Measurements from ENCODE around the gene MAPKAP1.
A peak's percentile ranks its signal among the peaks of the same experiment; 100 is the strongest.

The MAPKAP1 gene

DNA sequence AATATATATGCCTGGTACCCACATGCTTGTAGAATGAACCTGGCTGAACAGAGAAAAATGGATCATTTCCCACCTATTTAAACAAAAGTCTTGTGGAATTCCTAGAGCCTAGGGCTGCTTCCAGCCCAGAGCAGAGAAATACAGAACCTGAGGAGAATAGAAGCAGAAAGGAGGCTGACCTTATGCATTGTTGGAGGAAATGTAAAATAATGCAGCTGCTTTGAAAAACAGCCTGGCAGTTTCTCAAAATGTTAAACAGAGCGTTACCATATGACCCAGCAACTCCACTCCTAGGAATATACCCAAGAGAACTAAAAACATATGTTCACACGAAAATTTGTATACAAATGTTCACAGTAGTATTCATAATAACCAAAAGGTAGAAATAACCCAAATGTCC, 15.1 kb downstream of the MAPKAP1 start:
- Histone ChIP-seq H3K27me3 (ENCODE audit: insufficient read depth, low read length) (no peaks in the 10 kb centered on the region), H3K9me3 (ENCODE audit: insufficient read depth, low read depth, low read length) (no peaks in the 10 kb centered on the region), H3K4me3 (ENCODE audit: low read length) (no peak overlapping the region), H3K4me1 (ENCODE audit: insufficient read depth, low read length) (peaks cover 35% of the 10 kb centered on the region), H3K36me3 (ENCODE audit: insufficient read depth, low read length) (no peaks in the 10 kb centered on the region), H3K9ac (ENCODE audit: low read depth, low read length) (no peak overlapping the region), H3K27ac (ENCODE audit: low read depth, low read length) (no peak overlapping the region)
- 72% methylated on average over 2 of the region's 2 CpGs for WGBS

DNA sequence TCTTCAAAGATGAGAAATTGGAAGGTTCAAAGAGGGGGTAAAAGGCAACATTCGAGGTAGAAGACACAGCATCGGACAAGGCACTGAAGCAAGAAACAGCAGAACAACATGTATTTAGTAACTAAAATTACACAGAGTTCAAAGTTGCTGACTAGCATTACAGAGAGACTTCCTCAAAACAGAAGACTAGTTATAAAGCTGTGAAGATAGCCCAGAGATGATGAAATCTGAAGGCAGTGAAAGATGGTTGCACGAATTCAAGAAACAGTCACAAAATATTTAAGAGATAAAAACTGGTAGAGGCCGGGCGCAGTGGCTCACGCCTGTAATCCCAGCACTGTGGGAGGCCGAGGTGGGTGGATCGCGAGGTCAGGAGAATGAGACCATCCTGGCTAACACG, 16.3 kb downstream of the MAPKAP1 start:
- Histone ChIP-seq H3K27ac (ENCODE audit: low read depth, low read length) (no peak overlapping the region), H3K4me3 (ENCODE audit: low read length) (no peak overlapping the region), H3K9ac (ENCODE audit: low read depth, low read length) (no peak overlapping the region), H3K27me3 (ENCODE audit: insufficient read depth, low read length) (no peaks in the 10 kb centered on the region), H3K4me1 (ENCODE audit: insufficient read depth, low read length) (peaks cover 29% of the 10 kb centered on the region), H3K9me3 (ENCODE audit: insufficient read depth, low read depth, low read length) (no peaks in the 10 kb centered on the region), H3K36me3 (ENCODE audit: insufficient read depth, low read length) (no peaks in the 10 kb centered on the region)
- WGBS = 91% methylated on average over 10 of the region's 10 CpGs

DNA sequence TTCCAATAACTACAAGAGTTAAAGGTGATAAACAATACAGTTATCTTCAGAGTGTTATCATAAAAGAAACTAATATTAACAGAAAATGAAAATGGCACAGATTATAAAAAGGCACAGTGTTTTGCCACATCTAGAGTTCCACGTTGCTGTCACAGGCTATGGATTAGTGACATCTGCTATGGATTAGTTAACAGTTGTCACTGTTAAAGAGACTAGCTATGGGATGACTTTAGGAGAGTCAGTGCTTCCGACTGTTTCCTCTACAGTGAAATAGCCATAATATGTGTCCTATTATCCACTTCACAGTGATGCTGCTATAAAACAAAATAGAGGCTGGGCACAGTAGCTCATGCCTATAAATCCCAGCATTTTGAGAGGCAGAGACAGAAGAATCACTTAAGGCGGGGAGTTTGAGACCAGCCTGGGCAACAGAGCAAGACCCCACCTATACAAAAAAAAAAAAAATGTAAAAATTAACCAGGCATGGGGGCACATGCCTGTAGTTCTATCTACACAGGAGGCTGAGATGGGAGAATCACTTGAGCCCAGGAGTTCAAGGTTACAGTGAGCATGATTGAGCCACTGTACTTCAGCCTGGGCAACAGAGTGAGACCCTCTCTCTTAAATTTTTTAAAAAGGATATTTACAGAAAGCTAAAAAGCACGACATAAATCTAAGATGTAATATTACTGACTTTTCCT, 19.7 kb downstream of the MAPKAP1 start:
- Histone ChIP-seq H3K9ac (ENCODE audit: low read depth, low read length) (no peak overlapping the region), H3K9me3 (ENCODE audit: insufficient read depth, low read depth, low read length) (no peaks in the 10 kb centered on the region), H3K4me1 (ENCODE audit: insufficient read depth, low read length) (peaks cover 20% of the 10 kb centered on the region), H3K36me3 (ENCODE audit: insufficient read depth, low read length) (no peaks in the 10 kb centered on the region), H3K4me3 (ENCODE audit: low read length) (no peak overlapping the region), H3K27me3 (ENCODE audit: insufficient read depth, low read length) (no peaks in the 10 kb centered on the region), H3K27ac (ENCODE audit: low read depth, low read length) (no peak overlapping the region)
- WGBS = 98% methylated on average over 3 of the region's 4 CpGs

DNA sequence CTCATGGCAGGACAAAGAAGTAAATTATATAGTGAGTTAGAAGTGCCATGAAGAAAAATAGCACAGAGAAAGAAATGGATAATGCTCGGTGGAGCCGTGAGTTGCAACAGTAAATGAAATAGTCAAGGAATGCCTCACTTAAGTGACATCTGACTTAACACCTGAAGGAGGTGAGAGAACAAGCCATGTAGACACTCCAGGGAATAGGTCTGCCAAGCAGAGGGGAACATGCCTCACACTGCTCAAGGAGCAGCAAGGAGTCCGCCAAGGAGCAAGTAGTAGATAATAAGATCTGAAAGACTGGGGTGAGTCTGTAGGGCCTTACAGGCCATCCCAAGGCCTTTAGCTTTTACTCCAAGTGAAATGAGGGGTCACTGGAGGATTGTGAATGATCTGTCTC, 21.8 kb downstream of the MAPKAP1 start:
- Histone ChIP-seq H3K27ac (ENCODE audit: low read depth, low read length) (no peak overlapping the region), H3K9me3 (ENCODE audit: insufficient read depth, low read depth, low read length) (no peaks in the 10 kb centered on the region), H3K27me3 (ENCODE audit: insufficient read depth, low read length) (no peaks in the 10 kb centered on the region), H3K4me1 (ENCODE audit: insufficient read depth, low read length) (peaks cover 13% of the 10 kb centered on the region), H3K4me3 (ENCODE audit: low read length) (no peak overlapping the region), H3K9ac (ENCODE audit: low read depth, low read length) (no peak overlapping the region), H3K36me3 (ENCODE audit: insufficient read depth, low read length) (no peaks in the 10 kb centered on the region)
- WGBS = 96% methylated on average over 3 of the region's 3 CpGs

DNA sequence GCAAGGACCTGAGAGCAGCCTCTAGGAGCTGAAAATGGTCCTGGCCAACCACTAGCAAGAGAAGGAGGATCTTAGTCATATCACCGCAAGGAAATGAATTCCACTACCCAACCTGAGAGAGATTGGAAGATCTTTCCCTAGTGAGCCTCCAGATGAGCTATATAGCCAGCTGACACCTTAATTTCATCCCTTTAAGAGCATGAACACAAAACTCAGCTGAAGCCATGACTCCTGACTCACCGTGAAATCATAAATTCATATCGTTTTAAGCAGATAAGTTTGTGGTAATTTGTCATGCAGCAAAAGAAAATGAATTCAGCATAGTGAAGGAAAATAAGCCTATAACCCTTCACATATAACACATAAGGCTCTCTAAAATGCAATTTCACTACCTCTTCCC, 23.5 kb downstream of the MAPKAP1 start:
- Histone ChIP-seq H3K36me3 (ENCODE audit: insufficient read depth, low read length) (no peaks in the 10 kb centered on the region), H3K27me3 (ENCODE audit: insufficient read depth, low read length) (no peaks in the 10 kb centered on the region), H3K9me3 (ENCODE audit: insufficient read depth, low read depth, low read length) (no peaks in the 10 kb centered on the region), H3K9ac (ENCODE audit: low read depth, low read length) (no peak overlapping the region), H3K27ac (ENCODE audit: low read depth, low read length) (no peak overlapping the region), H3K4me1 (ENCODE audit: insufficient read depth, low read length) (peaks cover 13% of the 10 kb centered on the region), H3K4me3 (ENCODE audit: low read length) (no peak overlapping the region)
- 93% methylated on average over 3 of the region's 3 CpGs for WGBS

DNA sequence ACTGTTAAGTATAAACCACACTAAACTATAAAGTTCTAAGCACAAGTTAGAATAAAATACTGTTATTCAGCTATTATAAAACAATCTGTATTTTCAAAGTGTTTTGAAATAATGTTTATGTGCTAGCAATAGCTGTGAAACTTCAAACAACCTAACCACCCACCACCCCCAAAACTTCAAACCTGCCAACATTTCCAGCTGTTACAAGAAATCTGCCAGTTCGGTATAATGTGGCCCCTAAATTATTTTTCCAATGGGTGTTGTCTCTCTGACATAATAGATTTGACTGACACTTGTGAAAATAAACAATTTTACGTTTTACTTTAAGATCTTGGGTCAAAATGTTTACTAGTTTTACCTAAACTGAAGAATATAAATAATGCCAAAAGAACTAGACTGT, 24.7 kb downstream of the MAPKAP1 start:
- H3K36me3 ChIP-seq (ENCODE audit: insufficient read depth, low read length) = no peaks in the 10 kb centered on the region
- H3K27ac ChIP-seq (ENCODE audit: low read depth, low read length) = no peak overlapping the region
- WGBS = 93% methylated on average over 1 of the region's 2 CpGs

DNA sequence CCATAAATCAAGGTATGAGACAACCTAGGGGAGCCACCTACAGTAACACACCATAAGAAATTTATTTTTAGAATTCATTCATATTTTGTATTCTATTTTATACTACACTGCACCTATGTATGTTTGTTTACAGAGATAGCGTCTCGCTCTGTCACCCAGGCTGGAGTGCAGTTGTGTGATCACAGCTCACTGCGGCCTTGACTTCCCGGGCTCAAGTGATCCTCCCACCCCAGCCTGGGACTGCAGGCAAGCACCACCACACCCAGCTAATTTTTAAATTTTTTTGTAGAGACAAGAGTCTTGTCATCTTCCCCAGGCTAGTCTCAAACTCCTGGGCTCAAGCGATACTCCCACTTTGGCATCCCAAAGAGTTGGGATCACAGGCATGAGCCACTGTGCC, 25.4 kb downstream of the MAPKAP1 start:
- no peak overlapping the region for H3K27ac ChIP-seq (ENCODE audit: low read depth, low read length)
- H3K9me3 ChIP-seq (ENCODE audit: insufficient read depth, low read depth, low read length) = no peaks in the 10 kb centered on the region
- H3K4me3 ChIP-seq (ENCODE audit: low read length) = no peak overlapping the region
- H3K27me3 ChIP-seq (ENCODE audit: insufficient read depth, low read length) = no peaks in the 10 kb centered on the region
- H3K9ac ChIP-seq (ENCODE audit: low read depth, low read length) = no peak overlapping the region
- H3K4me1 ChIP-seq (ENCODE audit: insufficient read depth, low read length) = peaks cover 13% of the 10 kb centered on the region
- 92% methylated on average over 5 of the region's 5 CpGs for WGBS
- no peaks in the 10 kb centered on the region for H3K36me3 ChIP-seq (ENCODE audit: insufficient read depth, low read length)

More for the DNA sequence above, 24.7 kb downstream of the MAPKAP1 start:
- Histone ChIP-seq H3K9me3 (ENCODE audit: insufficient read depth, low read depth, low read length) (no peaks in the 10 kb centered on the region), H3K4me1 (ENCODE audit: insufficient read depth, low read length) (peaks cover 13% of the 10 kb centered on the region), H3K4me3 (ENCODE audit: low read length) (no peak overlapping the region), H3K27me3 (ENCODE audit: insufficient read depth, low read length) (no peaks in the 10 kb centered on the region), H3K9ac (ENCODE audit: low read depth, low read length) (no peak overlapping the region)

DNA sequence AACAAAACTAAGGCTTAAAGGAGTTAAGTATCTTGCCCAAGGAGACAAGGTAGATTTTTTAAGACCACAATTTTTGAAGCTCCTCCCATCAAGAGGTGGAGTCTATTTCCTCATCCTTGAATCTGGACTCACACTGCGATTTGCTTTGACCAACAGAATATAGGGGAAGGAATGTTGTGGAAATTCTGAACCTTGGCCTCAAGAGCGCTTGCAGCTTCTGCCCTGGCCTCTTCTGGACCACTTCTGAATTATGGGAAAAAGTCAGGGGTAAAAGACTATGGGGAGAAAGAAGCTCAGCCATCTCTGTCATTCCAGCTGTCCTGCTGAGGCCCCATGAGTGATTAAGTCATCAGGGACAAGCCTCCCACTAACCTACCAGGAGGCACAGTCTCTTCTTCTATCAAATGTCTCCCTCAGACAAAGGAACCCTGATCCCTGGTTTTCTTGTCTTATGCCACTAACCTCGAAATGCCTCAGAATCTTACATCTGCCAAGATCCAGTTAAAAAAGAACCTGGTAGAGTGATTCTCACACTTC, 25.9 kb downstream of the MAPKAP1 start:
- Histone ChIP-seq H3K27me3 (ENCODE audit: insufficient read depth, low read length) (no peaks in the 10 kb centered on the region), H3K4me1 (ENCODE audit: insufficient read depth, low read length) (peaks cover 13% of the 10 kb centered on the region), H3K27ac (ENCODE audit: low read depth, low read length) (no peak overlapping the region), H3K9me3 (ENCODE audit: insufficient read depth, low read depth, low read length) (no peaks in the 10 kb centered on the region), H3K4me3 (ENCODE audit: low read length) (no peak overlapping the region), H3K9ac (ENCODE audit: low read depth, low read length) (no peak overlapping the region), H3K36me3 (ENCODE audit: insufficient read depth, low read length) (no peaks in the 10 kb centered on the region)
- 88% methylated on average over 3 of the region's 3 CpGs for WGBS

DNA sequence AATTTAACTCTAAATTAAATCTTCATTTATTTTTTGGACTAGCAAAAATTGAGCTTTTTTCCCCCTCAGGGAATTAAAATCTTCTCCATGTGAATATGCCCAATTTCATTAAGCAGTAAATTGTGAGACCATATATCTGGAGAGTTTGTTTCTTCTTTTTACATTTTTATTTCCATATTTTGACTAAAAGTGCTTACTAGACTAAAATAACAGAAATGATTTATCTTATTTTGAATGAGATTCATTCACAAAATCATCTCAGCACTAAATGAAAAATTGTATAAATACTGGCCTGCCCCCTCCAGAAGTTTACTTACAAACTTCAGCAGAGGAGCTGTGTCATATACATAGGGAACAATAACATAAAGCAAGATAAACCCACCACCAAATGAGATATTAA, 26.6 kb downstream of the MAPKAP1 start:
- Histone ChIP-seq H3K4me1 (ENCODE audit: insufficient read depth, low read length) (peaks cover 18% of the 10 kb centered on the region), H3K27me3 (ENCODE audit: insufficient read depth, low read length) (no peaks in the 10 kb centered on the region), H3K27ac (ENCODE audit: low read depth, low read length) (no peak overlapping the region), H3K9ac (ENCODE audit: low read depth, low read length) (no peak overlapping the region), H3K4me3 (ENCODE audit: low read length) (no peak overlapping the region), H3K36me3 (ENCODE audit: insufficient read depth, low read length) (no peaks in the 10 kb centered on the region), H3K9me3 (ENCODE audit: insufficient read depth, low read depth, low read length) (no peaks in the 10 kb centered on the region)

DNA sequence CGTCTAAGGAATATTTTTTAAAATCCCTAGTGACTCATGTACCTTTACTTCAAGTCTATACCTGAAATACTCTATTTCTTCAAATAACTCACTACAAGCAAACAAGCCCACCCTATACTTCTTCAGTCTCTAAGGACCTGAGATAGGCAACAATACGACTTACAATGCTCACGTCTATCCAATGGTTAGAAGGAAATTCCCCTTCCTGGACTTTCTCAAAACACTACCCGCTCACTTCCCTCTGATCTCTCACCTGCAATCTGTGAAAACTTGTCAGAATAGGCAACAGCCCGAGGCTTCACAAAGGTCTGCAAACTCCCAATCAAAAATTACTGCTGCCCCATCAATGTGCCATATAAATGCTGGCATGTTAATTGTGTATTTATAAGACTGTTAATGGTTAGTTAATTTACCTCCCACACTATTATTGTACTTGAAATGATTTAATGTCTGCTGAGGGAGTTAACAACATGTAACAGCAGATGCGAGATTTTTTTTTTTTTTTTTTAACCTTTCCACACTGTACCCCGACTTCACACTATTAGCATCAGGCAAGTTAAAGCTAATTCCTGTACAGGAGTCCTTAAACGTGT, 27.3 kb downstream of the MAPKAP1 start:
- H3K27me3 ChIP-seq (ENCODE audit: insufficient read depth, low read length) = no peaks in the 10 kb centered on the region
- peaks cover 21% of the 10 kb centered on the region for H3K4me1 ChIP-seq (ENCODE audit: insufficient read depth, low read length)
- H3K4me3 ChIP-seq (ENCODE audit: low read length) = no peak overlapping the region
- H3K36me3 ChIP-seq (ENCODE audit: insufficient read depth, low read length) = no peaks in the 10 kb centered on the region
- H3K27ac ChIP-seq (ENCODE audit: low read depth, low read length) = no peak overlapping the region
- H3K9me3 ChIP-seq (ENCODE audit: insufficient read depth, low read depth, low read length) = no peaks in the 10 kb centered on the region
- 88% methylated on average over 8 of the region's 8 CpGs for WGBS
- no peak overlapping the region for H3K9ac ChIP-seq (ENCODE audit: low read depth, low read length)

DNA sequence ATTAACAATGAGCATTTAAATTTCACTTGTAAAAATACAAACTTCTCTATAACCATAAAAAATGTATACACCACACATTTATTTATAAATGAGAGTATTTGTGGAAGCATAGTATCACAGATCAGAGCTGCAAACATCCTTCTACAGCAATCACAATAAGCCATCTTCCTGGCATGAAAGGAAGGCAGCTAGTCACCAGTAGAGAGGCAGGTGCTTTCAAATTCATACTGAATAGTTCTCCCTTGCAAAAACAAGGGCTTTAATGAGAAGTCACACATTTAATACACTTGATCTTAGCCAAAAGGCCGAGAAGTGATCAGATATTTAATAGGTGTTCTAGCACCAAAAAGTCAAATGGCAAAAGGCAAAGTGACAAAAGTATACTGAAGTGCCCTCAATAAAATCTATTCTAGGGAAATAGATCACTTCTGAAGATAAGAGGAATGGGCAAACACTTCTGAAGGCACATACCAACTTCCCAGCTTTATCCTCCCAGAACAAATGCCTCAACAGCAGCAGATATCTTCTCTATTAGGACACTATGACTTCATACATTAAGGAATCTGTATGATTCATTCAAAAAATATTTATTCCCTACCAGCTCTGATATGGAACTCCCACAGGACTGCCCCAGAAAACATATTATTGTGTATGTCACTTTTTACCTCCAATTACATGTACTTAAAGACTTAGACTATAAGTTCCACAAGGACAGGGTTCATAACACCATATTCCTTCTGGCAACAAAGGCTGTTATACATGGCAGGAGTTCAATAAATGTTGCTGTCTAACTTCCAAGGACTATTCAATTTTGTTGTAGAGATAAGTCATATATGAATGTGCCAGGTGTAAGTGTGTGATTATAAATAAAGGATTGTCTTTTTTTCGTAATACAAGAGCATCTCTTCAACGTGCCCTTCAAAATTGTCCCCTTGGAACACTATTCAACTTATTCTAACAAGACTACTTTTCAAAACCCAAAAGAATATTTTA, 31.7 kb downstream of the MAPKAP1 start:
- H3K4me3 ChIP-seq (ENCODE audit: low read length) = no peak overlapping the region
- no peak overlapping the region for H3K9ac ChIP-seq (ENCODE audit: low read depth, low read length)
- 80% methylated on average over 3 of the region's 3 CpGs for WGBS
- H3K4me1 ChIP-seq (ENCODE audit: insufficient read depth, low read length) = peaks cover 37% of the 10 kb centered on the region
- H3K9me3 ChIP-seq (ENCODE audit: insufficient read depth, low read depth, low read length) = no peaks in the 10 kb centered on the region
- no peaks in the 10 kb centered on the region for H3K36me3 ChIP-seq (ENCODE audit: insufficient read depth, low read length)
- H3K27me3 ChIP-seq (ENCODE audit: insufficient read depth, low read length) = no peaks in the 10 kb centered on the region
- H3K27ac ChIP-seq (ENCODE audit: low read depth, low read length) = peak overlapping the region; percentile 34; the same call in 1 of the 2 replicates
